HCT116 (cell line): ENCODE data around the gene DOCK4.

Experiments used
- ATF3 ChIP-seq: IDR thresholded peaks from 2 replicates; pipeline ENCODE4 v1.6.1; 2012
- CTCF ChIP-seq, 3 experiments: fragments of 200-600 bp in 1 of 3; sonication (generic) in 1 of 3; IDR thresholded peaks in 2 of 3; conservative IDR thresholded peaks in 1 of 3; 2 replicates each; pipeline ENCODE4 v1.5.1; 2012 to 2017; ENCODE audit warnings: low read depth in 2 of 3, low read length in 2 of 3, antibody characterized with exemption in 1 of 3, borderline replicate concordance in 1 of 3, control low read depth in 1 of 3, mild to moderate bottlenecking in 1 of 3, mixed read lengths in 1 of 3, mixed run types in 1 of 3, moderate library complexity in 1 of 3; ENCODE audit not compliant: insufficient read depth in 1 of 3
- EZH2 ChIP-seq: fragments of 200-600 bp; sonication (generic); IDR thresholded peaks from 2 replicates; pipeline ENCODE4 v1.6.1; 2017; ENCODE audit warnings: antibody characterized with exemption, mixed run types
- JUND ChIP-seq: IDR thresholded peaks from 2 replicates; pipeline ENCODE4 v1.6.1; 2012
- MAX ChIP-seq: IDR thresholded peaks from 2 replicates; pipeline ENCODE4 v1.6.1; 2012
- POLR2A ChIP-seq: IDR thresholded peaks from 2 replicates; pipeline ENCODE4 v1.7.0; 2011; ENCODE audit warnings: borderline replicate concordance; ENCODE audit not compliant: insufficient read depth, insufficient read length; ENCODE audit errors: extremely low read depth
- POLR2AphosphoS5 ChIP-seq: IDR thresholded peaks from 2 replicates; pipeline ENCODE4 v1.6.1; 2011; ENCODE audit warnings: mild to moderate bottlenecking, low read depth, low read length, moderate library complexity
- RAD21 ChIP-seq: IDR thresholded peaks from 2 replicates; pipeline ENCODE4 v1.6.1; 2012; ENCODE audit warnings: low read depth, mild to moderate bottlenecking
- YY1 ChIP-seq: IDR thresholded peaks from 2 replicates; pipeline ENCODE4 v1.6.1; 2011; ENCODE audit warnings: low read length, low read depth, moderate library complexity, mild to moderate bottlenecking; ENCODE audit not compliant: insufficient replicate concordance; ENCODE audit errors: extremely low read depth
- ZBTB33 ChIP-seq: IDR thresholded peaks from 2 replicates; pipeline ENCODE4 v1.6.1; 2011; ENCODE audit warnings: mild to moderate bottlenecking, low read length, moderate library complexity; ENCODE audit not compliant: insufficient replicate concordance; ENCODE audit errors: extremely low read depth
- ZNF274 ChIP-seq: fragments of 200-500 bp; sonication (Bioruptor generic); IDR thresholded peaks from 2 replicates; pipeline ENCODE4 v1.6.1; 2014; ENCODE audit warnings: mild to moderate bottlenecking, low read depth, low read length, inconsistent platforms

GRCh38 chr7:111895049-111895448 lies 311.1 kb downstream of the DOCK4 start:
- TF ChIP-seq CTCF (IDR thresholded peaks at IDR 0.05 in 2 of 3, conservative IDR thresholded peaks at IDR 0.05 in 1 of 3; ENCODE audit: borderline replicate concordance in 1 of 3, insufficient read depth in 1 of 3, low read depth in 2 of 3, low read length in 2 of 3) = no peak
- TF ChIP-seq ATF3 = no peak
- no peak for TF ChIP-seq POLR2AphosphoS5
- no peak for TF ChIP-seq YY1
- TF ChIP-seq ZBTB33 = no peak
- no peak for TF ChIP-seq POLR2A
- TF ChIP-seq ZNF274 = no peak
- TF ChIP-seq RAD21 = no peak
- TF ChIP-seq MAX = no peak
- no peak for TF ChIP-seq JUND
- no peak for TF ChIP-seq EZH2
